Motor neuron (in vitro differentiated cells): ENCODE results near the gene STPG1. TPM values are rescaled to one million over a fixed set of nuclear protein-coding genes. Genes with fewer than 3 reads are reported as not detected.
A peak's percentile ranks its signal among the peaks of the same experiment; 100 is the strongest.

Experiments used
- ATAC-seq, 8 experiments: fragments of 200-7000 bp; cut with Tn5 transposase; replicated peaks in 6 of 8; 2 replicates each; pipeline ENCODE4 v1.8.0; 2021; ENCODE audit warnings: mild to moderate bottlenecking in 8 of 8, moderate library complexity in 8 of 8
- H3K27ac ChIP-seq, 2 donors: fragments of 250-450 bp; sonication (Bioruptor Pico); 2 replicates each; pipeline ENCODE4 v1.9.0; 2021; ENCODE audit warnings: antibody characterized with exemption in 2 of 2, mild to moderate bottlenecking in 2 of 2, moderate library complexity in 1 of 2
- H3K4me1 ChIP-seq, 2 donors: fragments of 250-450 bp; sonication (Bioruptor Pico); replicated peaks in 1 of 2; 2 replicates each; pipeline ENCODE4 v1.6.1; 2021; ENCODE audit warnings: antibody characterized with exemption in 2 of 2, mild to moderate bottlenecking in 2 of 2, moderate library complexity in 1 of 2
- H3K4me3 ChIP-seq, 5 donors: fragments of 250-450 bp; sonication (Bioruptor Pico); 2 replicates each; pipeline ENCODE4 v1.9.0; 2021; ENCODE audit warnings: antibody characterized with exemption in 5 of 5, mild to moderate bottlenecking in 5 of 5, moderate library complexity in 4 of 5
- whole genome bisulfite sequencing, 10 experiments: fragments of 450-650 bp; shearing (Covaris generic); methylation state at CpG; one replicate each; pipeline ENCODE4 v1.0.0; 2022; 5-methylcytosine and 5-hydroxymethylcytosine counted together
- in situ Hi-C, 9 experiments: fragments of 400-800 bp; cut with MboI; loops; one replicate each; pipeline ENCODE4 v1.15.0; 2021; ENCODE audit warnings: low sequenced_read_pairs in 9 of 9, low pct_unique_long_range_greater_than_20kb in 2 of 9; ENCODE audit not compliant: unreplicated experiment in 9 of 9
- total RNA-seq, 8 experiments: library from RNA; unstranded; fragments of 300-600 nt; gene quantifications; 2 replicates each; pipeline versions ENCODE4 v1.2.3 to v1.2.4, GENCODE V29; 2022

Gene STPG1
- total RNA-seq, 8 experiments from 2014 or later = 2.1 to 19.0 (median 6.8) TPM

- ATAC-seq = no peak
- Histone ChIP-seq H3K4me3 (no peak overlapping the region), H3K27ac (no peak overlapping the region), H3K4me1 (no peaks in the 10 kb centered on the region)
- in situ Hi-C loops = no loop called here
- WGBS, 10 experiments = 80 to 100% (median 93%) methylated on average over 1 to 2 of the region's 4 CpGs; no CpG with 5 or more reads in 5 of the 10 experiments
These were observed 60.2 kb downstream of the STPG1 start for GRCh38 chr1:24353292-24353891.

GRCh38 chr1:24351918-24352627 lies 61.5 kb downstream of the STPG1 start:
- in situ Hi-C loops = no loop called here
- Histone ChIP-seq H3K4me1 (peaks cover 0 to 6% of the 10 kb centered on the region in 2 donors), H3K4me3 (no peak overlapping the region), H3K27ac (no peak overlapping the region)
- ATAC-seq = peak in 1 of 8 experiments; percentile 53
- 20 to 100% (median 63%) methylated on average over 1 to 6 of the region's 7 CpGs; no CpG with 5 or more reads in 2 of the 10 experiments for WGBS, 10 experiments

GRCh38 chr1:24351247-24351646 lies 62.3 kb downstream of the STPG1 start:
- in situ Hi-C loops = no loop called here
- peaks cover 0 to 6% of the 10 kb centered on the region in 2 donors for H3K4me1 ChIP-seq
- no peak for ATAC-seq
- no peak overlapping the region for H3K4me3 ChIP-seq
- H3K27ac ChIP-seq = no peak overlapping the region
- WGBS, 10 experiments = 76 to 100% (median 87%) methylated on average over 1 to 4 of the region's 4 CpGs; no CpG with 5 or more reads in 5 of the 10 experiments

- no peak for ATAC-seq
- H3K4me3 ChIP-seq = no peak overlapping the region
- 60 to 83% (median 76%) methylated on average over 1 to 2 of the region's 2 CpGs; no CpG with 5 or more reads in 3 of the 10 experiments for WGBS, 10 experiments
- H3K4me1 ChIP-seq = peaks cover 0 to 6% of the 10 kb centered on the region in 2 donors
- H3K27ac ChIP-seq = no peak overlapping the region
- in situ Hi-C loops = no loop called here
These were observed 63.7 kb downstream of the STPG1 start for GRCh38 chr1:24349891-24350290.

- Histone ChIP-seq H3K27ac (no peak overlapping the region), H3K4me1 (peaks cover 0 to 9% of the 10 kb centered on the region in 2 donors), H3K4me3 (no peak overlapping the region)
- WGBS, 10 experiments = 89 to 100% (median 92%) methylated on average over 1 to 10 of the region's 10 CpGs; no CpG with 5 or more reads in 5 of the 10 experiments
- ATAC-seq = no peak
- in situ Hi-C loops = no loop called here
These were observed 65.4 kb downstream of the STPG1 start for GRCh38 chr1:24348196-24348595.

GRCh38 chr1:24347159-24347934 lies 66.2 kb downstream of the STPG1 start:
- in situ Hi-C loops = no loop called here
- Histone ChIP-seq H3K4me3 (no peak overlapping the region), H3K4me1 (peaks cover 0 to 15% of the 10 kb centered on the region in 2 donors), H3K27ac (no peak overlapping the region)
- ATAC-seq = peak in 4 of 8 experiments; percentile 15 to 48 (median 27)
- 35 to 97% (median 80%) methylated on average over 1 to 8 of the region's 19 CpGs; no CpG with 5 or more reads in 2 of the 10 experiments for WGBS, 10 experiments

GRCh38 chr1:24345334-24345733 lies 68.2 kb downstream of the STPG1 start:
- no peak overlapping the region for H3K27ac ChIP-seq
- H3K4me1 ChIP-seq = peaks cover 2 to 33% of the 10 kb centered on the region in 2 donors
- WGBS, 10 experiments = 40 to 100% (median 61%) methylated on average over 1 to 4 of the region's 5 CpGs; no CpG with 5 or more reads in 6 of the 10 experiments
- ATAC-seq = no peak
- H3K4me3 ChIP-seq = no peak overlapping the region
- in situ Hi-C loops = no loop called here

- Histone ChIP-seq H3K27ac (no peak overlapping the region), H3K4me3 (no peak overlapping the region), H3K4me1 (peaks cover 2 to 40% of the 10 kb centered on the region in 2 donors)
- ATAC-seq = peak in 5 of 8 experiments; percentile 10 to 39 (median 23)
- WGBS, 10 experiments = 14 to 85% (median 75%) methylated on average over 1 to 7 of the region's 8 CpGs; no CpG with 5 or more reads in 3 of the 10 experiments
- in situ Hi-C loops = no loop called here
These were observed 69.4 kb downstream of the STPG1 start for GRCh38 chr1:24344090-24344742.

GRCh38 chr1:24343412-24344089 lies 70.0 kb downstream of the STPG1 start:
- H3K4me1 ChIP-seq = peaks cover 2 to 40% of the 10 kb centered on the region in 2 donors

GRCh38 chr1:24341260-24341659 lies 72.3 kb downstream of the STPG1 start:
- Histone ChIP-seq H3K27ac (no peak overlapping the region), H3K4me1 (peaks cover 2 to 39% of the 10 kb centered on the region in 2 donors), H3K4me3 (no peak overlapping the region)
- in situ Hi-C loops = no loop called here
- peak in 6 of 8 experiments; percentile 29 to 73 (median 62) for ATAC-seq
- WGBS, 10 experiments = 20 to 60% (median 43%) methylated on average over 1 to 6 of the region's 8 CpGs; no CpG with 5 or more reads in 5 of the 10 experiments

More at GRCh38 chr1:24343412-24344089, 70.0 kb downstream of the STPG1 start:
- no peak overlapping the region for H3K4me3 ChIP-seq
- 75 to 94% (median 87%) methylated on average over 1 to 10 of the region's 13 CpGs; no CpG with 5 or more reads in 3 of the 10 experiments for WGBS, 10 experiments
- H3K27ac ChIP-seq = no peak overlapping the region
- in situ Hi-C loops = no loop called here
- peak in 2 of 8 experiments; percentile 28 to 39 for ATAC-seq

GRCh38 chr1:24340770-24341169 lies 72.8 kb downstream of the STPG1 start:
- 0 to 80% (median 63%) methylated on average over 1 to 5 of the region's 8 CpGs; no CpG with 5 or more reads in 5 of the 10 experiments for WGBS, 10 experiments
- in situ Hi-C loops = no loop called here
- Histone ChIP-seq H3K27ac (no peak overlapping the region), H3K4me3 (no peak overlapping the region), H3K4me1 (peaks cover 2 to 39% of the 10 kb centered on the region in 2 donors)
- ATAC-seq = peak in 1 of 8 experiments; percentile 30

GRCh38 chr1:24339996-24340395 lies 73.6 kb downstream of the STPG1 start:
- Histone ChIP-seq H3K4me1 (peaks cover 2 to 43% of the 10 kb centered on the region in 2 donors), H3K4me3 (no peak overlapping the region), H3K27ac (no peak overlapping the region)
- no peak for ATAC-seq
- in situ Hi-C loops = no loop called here
- WGBS, 10 experiments = 83 to 100% (median 90%) methylated on average over 1 to 5 of the region's 8 CpGs; no CpG with 5 or more reads in 6 of the 10 experiments
